GM12875 (cell line): ENCODE measurements around the gene NUDT14.

Experiments used
- H3K4me3 ChIP-seq: one replicate; pipeline ENCODE4 v1.5.1; 2011; ENCODE audit warnings: low read depth, low read length, control low read depth
- CTCF ChIP-seq: IDR thresholded peaks from 2 replicates; pipeline ENCODE4 v1.5.1; 2011; ENCODE audit warnings: low read depth, mild to moderate bottlenecking, control low read depth, inconsistent platforms, low read length, moderate library complexity, borderline replicate concordance; ENCODE audit not compliant: insufficient read depth

Gene NUDT14

GRCh38 chr14:105182296-105183020, 1.3 kb upstream of the NUDT14 start:
- TF ChIP-seq CTCF = no peak
- no peak overlapping the region for H3K4me3 ChIP-seq

- H3K4me3 ChIP-seq = no peak overlapping the region
- no peak for TF ChIP-seq CTCF
Measured at GRCh38 chr14:105181549-105182295, 610 bp upstream of the NUDT14 start.

- no peak overlapping the region for H3K4me3 ChIP-seq
- TF ChIP-seq CTCF = no peak
Measured at GRCh38 chr14:105179191-105179590, 1.9 kb downstream of the NUDT14 start.

- TF ChIP-seq CTCF = no peak
- H3K4me3 ChIP-seq = no peak overlapping the region
Measured at GRCh38 chr14:105178868-105179140, 2.3 kb downstream of the NUDT14 start.

GRCh38 chr14:105178069-105178867, 2.8 kb downstream of the NUDT14 start:
- no peak for TF ChIP-seq CTCF
- no peak overlapping the region for H3K4me3 ChIP-seq

- no peak for TF ChIP-seq CTCF
- H3K4me3 ChIP-seq = no peak overlapping the region
Measured at GRCh38 chr14:105177082-105177481, 4.0 kb downstream of the NUDT14 start.
